ENCODE measurements around the gene NSL1.

DNA sequence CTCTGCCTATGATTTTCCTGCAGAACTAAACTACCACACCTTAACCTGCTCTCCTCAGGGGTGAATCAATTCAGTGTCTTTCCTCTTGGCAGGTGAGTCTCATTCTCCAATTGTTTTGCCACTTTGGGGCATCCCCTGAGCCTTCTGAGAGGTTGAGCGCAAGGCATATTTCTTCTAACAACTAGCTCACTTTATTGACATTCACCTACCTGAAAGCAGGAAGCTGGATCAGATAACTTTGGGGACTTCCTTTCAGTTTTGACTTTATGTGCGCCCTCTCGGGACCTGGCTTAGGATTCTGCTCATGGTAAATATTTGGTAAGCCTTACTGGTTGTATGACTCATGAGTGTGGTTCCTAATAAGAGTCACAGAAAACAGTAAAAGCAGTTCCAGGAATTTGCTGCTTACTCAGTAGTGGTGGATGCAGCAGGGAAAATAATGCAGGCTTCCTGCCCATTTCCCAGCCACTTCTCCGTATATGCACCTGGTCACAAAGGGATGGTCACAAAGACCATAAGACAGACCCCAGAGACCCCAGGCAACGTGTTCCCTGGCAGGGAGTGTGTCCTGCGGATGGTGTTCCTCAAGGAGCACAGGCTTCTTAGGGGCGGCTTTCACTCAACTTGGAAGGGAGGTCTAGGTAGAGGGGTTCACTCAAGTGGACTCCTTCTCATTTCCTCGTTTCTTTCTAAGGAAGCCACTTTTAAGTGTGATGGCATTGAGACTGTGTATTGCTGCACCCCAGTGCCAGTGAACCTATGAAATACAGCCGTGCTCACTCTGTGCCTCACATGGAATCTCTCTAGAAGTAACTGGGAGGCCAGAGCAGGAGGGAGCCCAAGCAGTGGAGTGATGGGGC lies 70.0 kb downstream of the NSL1 start:
- TF ChIP-seq EP300 (IDR thresholded peaks at IDR 0.05) (no peak), CTCF (IDR thresholded peaks at IDR 0.05) (no peak), POLR2A (IDR thresholded peaks at IDR 0.05) (no peak), POLR2AphosphoS5 (IDR thresholded peaks at IDR 0.05) (peak in 1 of 4 donors; percentile 10)
